H9 (cell line): ENCODE measurements around the gene TRPM2. TPM values are rescaled to one million over a fixed set of nuclear protein-coding genes. Genes with fewer than 3 reads are reported as not detected.

Source experiments
- DNase-seq: peaks from one replicate; pipeline ENCODE4 v3.0.0-alpha.2; 2017
- H2AFZ ChIP-seq: one replicate; pipeline ENCODE4 v1.6.1; 2013; ENCODE audit warnings: mild to moderate bottlenecking, low read length, control low read depth, moderate library complexity
- H2AK5ac ChIP-seq: 2 replicates; pipeline ENCODE4 v1.6.1; 2013; ENCODE audit warnings: low read length, control low read depth, mixed read lengths; ENCODE audit not compliant: insufficient read length
- H2BK120ac ChIP-seq: one replicate; pipeline ENCODE4 v1.6.1; 2013; ENCODE audit warnings: low read depth, mild to moderate bottlenecking, low read length, control low read depth, inconsistent platforms; ENCODE audit not compliant: poor library complexity, severe bottlenecking
- H2BK12ac ChIP-seq: 2 replicates; pipeline ENCODE4 v1.6.1; 2013; ENCODE audit warnings: low read length, control low read depth, mixed read lengths, low read depth; ENCODE audit not compliant: insufficient read length
- H2BK15ac ChIP-seq: 2 replicates; pipeline ENCODE4 v1.6.1; 2013; ENCODE audit warnings: low read depth, low read length, control low read depth
- H2BK20ac ChIP-seq: one replicate; pipeline ENCODE4 v1.6.1; 2013; ENCODE audit warnings: low read depth, mild to moderate bottlenecking, low read length, control low read depth, inconsistent platforms; ENCODE audit not compliant: poor library complexity, severe bottlenecking
- H2BK5ac ChIP-seq: 2 replicates; pipeline ENCODE4 v1.6.1; 2013; ENCODE audit warnings: low read length, control low read depth, mixed read lengths; ENCODE audit not compliant: insufficient read length
- H3K14ac ChIP-seq: 2 replicates; pipeline ENCODE4 v1.6.1; 2013; ENCODE audit warnings: low read length, control low read depth; ENCODE audit not compliant: insufficient read depth
- H3K18ac ChIP-seq: 2 replicates; pipeline ENCODE4 v1.6.1; 2013; ENCODE audit warnings: low read depth, mild to moderate bottlenecking, mixed read lengths, low read length, control low read depth; ENCODE audit not compliant: insufficient read length
- H3K23ac ChIP-seq: 2 replicates; pipeline ENCODE4 v1.6.1; 2013; ENCODE audit warnings: low read length, control low read depth, mixed read lengths, low read depth; ENCODE audit not compliant: insufficient read length
- H3K23me2 ChIP-seq: 2 replicates; pipeline ENCODE4 v1.6.1; 2013; ENCODE audit warnings: low read depth, mild to moderate bottlenecking, mixed read lengths, low read length, control low read depth; ENCODE audit not compliant: insufficient read length, poor library complexity, severe bottlenecking
- H3K27ac ChIP-seq: 2 replicates; pipeline ENCODE4 v1.5.1; 2013; ENCODE audit warnings: low read length, control low read depth, mixed read lengths, low read depth; ENCODE audit not compliant: insufficient read length
- H3K27me3 ChIP-seq: 2 replicates; pipeline ENCODE4 v1.6.1; 2013; ENCODE audit warnings: low read length, control low read depth, inconsistent platforms; ENCODE audit not compliant: insufficient read depth
- H3K4ac ChIP-seq: 2 replicates; pipeline ENCODE4 v1.6.1; 2013; ENCODE audit warnings: low read depth, mild to moderate bottlenecking, control low read depth, inconsistent platforms, low read length, moderate library complexity
- H3K4me1 ChIP-seq: 2 replicates; pipeline ENCODE4 v1.6.1; 2013; ENCODE audit warnings: low read length, control low read depth, inconsistent platforms; ENCODE audit not compliant: insufficient read depth
- H3K4me2 ChIP-seq: 2 replicates; pipeline ENCODE4 v1.6.1; 2013; ENCODE audit warnings: low read length, control low read depth, mixed read lengths; ENCODE audit not compliant: insufficient read length, insufficient read depth
- H3K56ac ChIP-seq: 2 replicates; pipeline ENCODE4 v1.6.1; 2013; ENCODE audit warnings: low read depth, mild to moderate bottlenecking, mixed read lengths, low read length, control low read depth; ENCODE audit not compliant: insufficient read length
- H3K79me1 ChIP-seq: 2 replicates; pipeline ENCODE4 v1.6.1; 2013; ENCODE audit warnings: low read depth, mild to moderate bottlenecking, moderate library complexity, low read length, control low read depth, inconsistent platforms; ENCODE audit not compliant: insufficient read depth, poor library complexity, severe bottlenecking
- H3K79me2 ChIP-seq: 2 replicates; pipeline ENCODE4 v1.6.1; 2013; ENCODE audit warnings: low read length, control low read depth, inconsistent platforms; ENCODE audit not compliant: insufficient read depth
- H3K9ac ChIP-seq: 2 replicates; pipeline ENCODE4 v1.6.1; 2013; ENCODE audit warnings: low read length, control low read depth, mixed read lengths; ENCODE audit not compliant: insufficient read length; ENCODE audit errors: extremely low read depth
- H3K9me3 ChIP-seq: one replicate; pipeline ENCODE4 v1.6.1; 2013; ENCODE audit warnings: low read depth, low read length, inconsistent platforms; ENCODE audit not compliant: control insufficient read depth
- H3T11ph ChIP-seq: one replicate; pipeline ENCODE4 v1.6.1; 2013; ENCODE audit warnings: mild to moderate bottlenecking, low read length, control low read depth, inconsistent platforms
- H4K20me1 ChIP-seq: one replicate; pipeline ENCODE4 v1.6.1; 2013; ENCODE audit not compliant: control insufficient read depth, insufficient read length, insufficient read depth
- H4K5ac ChIP-seq: 2 replicates; pipeline ENCODE4 v1.6.1; 2013; ENCODE audit warnings: low read depth, mild to moderate bottlenecking, mixed read lengths, low read length, control low read depth; ENCODE audit not compliant: insufficient read length
- H4K8ac ChIP-seq: replicated peaks from 2 replicates; pipeline ENCODE4 v1.6.1; 2013; ENCODE audit warnings: low read length, control low read depth, mixed read lengths, low read depth; ENCODE audit not compliant: insufficient read length
- H4K91ac ChIP-seq: 2 replicates; pipeline ENCODE4 v1.6.1; 2013; ENCODE audit warnings: low read depth, mild to moderate bottlenecking, moderate library complexity, mixed read lengths, low read length, control low read depth; ENCODE audit not compliant: insufficient read length
- H3K27ac Mint-ChIP-seq, 3 experiments: 2 replicates in 2 of 3; 3 replicates in 1 of 3; pipeline ENCODE4 v1.8.0; 2020 to 2021; ENCODE audit warnings: mixed read lengths in 3 of 3, mild to moderate bottlenecking in 1 of 3, moderate library complexity in 1 of 3
- H3K27me3 Mint-ChIP-seq: 2 replicates; pipeline ENCODE4 v1.8.0; 2021; ENCODE audit warnings: low read depth, mild to moderate bottlenecking, moderate library complexity, mixed read lengths
- H3K36me3 Mint-ChIP-seq, 3 experiments: 2 replicates in 2 of 3; 3 replicates in 1 of 3; pipeline ENCODE4 v1.8.0; 2020 to 2021; ENCODE audit warnings: low read depth in 3 of 3, mixed read lengths in 3 of 3; ENCODE audit not compliant: insufficient read depth in 1 of 3
- H3K4me1 Mint-ChIP-seq, 2 experiments: 2 replicates each; pipeline ENCODE4 v1.8.0; 2020; ENCODE audit warnings: mixed read lengths in 2 of 2
- H3K4me3 Mint-ChIP-seq, 2 experiments: 2 replicates in 1 of 2; 3 replicates in 1 of 2; pipeline ENCODE4 v1.8.0; 2020 to 2021; ENCODE audit warnings: mild to moderate bottlenecking in 2 of 2, mixed read lengths in 2 of 2, moderate library complexity in 1 of 2
- H3K9me3 Mint-ChIP-seq, 2 experiments: 2 replicates in 1 of 2; 3 replicates in 1 of 2; pipeline ENCODE4 v1.8.0; 2020; ENCODE audit warnings: mild to moderate bottlenecking in 2 of 2, mixed read lengths in 2 of 2, moderate library complexity in 1 of 2
- WGBS: extraction: QIAGEN DNeasy Blood & Tissue Kit; methylation state at CpG from one replicate; pipeline ENCODE4 v1.1.7; 2013; ENCODE audit warnings: missing lambda C conversion rate, low lambda C conversion rate, mixed read lengths; ENCODE audit not compliant: insufficient read length; ENCODE audit errors: extremely low coverage; 5-methylcytosine and 5-hydroxymethylcytosine counted together
- total RNA-seq: library from RNA; stranded (reverse); gene quantifications from 2 replicates; pipeline ENCODE4 v1.2.1, GENCODE V29; 2021
- TF ChIP-seq, protein P1 (sequence below): fragments of 200-600 bp; sonication (generic); conservative IDR thresholded peaks from 3 replicates; pipeline ENCODE4 v1.8.0; 2021; ENCODE audit warnings: antibody characterized with exemption, mild to moderate bottlenecking

Gene TRPM2
- total RNA-seq, 1 experiment from 2014 or later, result 0.68 TPM

- Histone ChIP-seq H3K4me1 (no peaks in the 10 kb centered on the region), H2BK20ac (no peak overlapping the region), H3K23me2 (no peaks in the 10 kb centered on the region), H2AK5ac (no peak overlapping the region), H4K91ac (no peak overlapping the region), H4K20me1 (no peaks in the 10 kb centered on the region), H3K27me3 (no peaks in the 10 kb centered on the region), H2BK15ac (no peak overlapping the region), H4K8ac (no peak overlapping the region), H2AFZ (no peak overlapping the region), H3K79me2 (no peaks in the 10 kb centered on the region), H2BK5ac (no peak overlapping the region), H2BK120ac (no peak overlapping the region), H3K27ac (no peak overlapping the region), H3K9me3 (peaks cover 3% of the 10 kb centered on the region), H3K4ac (no peak overlapping the region), H4K5ac (no peak overlapping the region), H3K4me2 (no peak overlapping the region), H3K18ac (no peak overlapping the region), H3K56ac (no peak overlapping the region), H3K23ac (no peak overlapping the region), H2BK12ac (no peak overlapping the region), H3T11ph (no peak overlapping the region), H3K14ac (no peak overlapping the region; the same call in 1 of the 2 replicates), H3K79me1 (no peaks in the 10 kb centered on the region), H3K9ac (no peak overlapping the region)
- Mint-ChIP-seq H3K36me3 (peaks cover 0 to 5% (median 4%) of the 10 kb centered on the region in 3 experiments; a peak in 4 of 7 replicates), H3K4me3 (no peak overlapping the region), H3K4me1 (peaks cover 0 to 3% of the 10 kb centered on the region in 2 experiments; a peak in 1 of 4 replicates), H3K27ac (no peak overlapping the region), H3K27me3 (no peaks in the 10 kb centered on the region), H3K9me3 (peaks cover 18 to 24% of the 10 kb centered on the region in 2 experiments)
- TF ChIP-seq, protein P1, sequence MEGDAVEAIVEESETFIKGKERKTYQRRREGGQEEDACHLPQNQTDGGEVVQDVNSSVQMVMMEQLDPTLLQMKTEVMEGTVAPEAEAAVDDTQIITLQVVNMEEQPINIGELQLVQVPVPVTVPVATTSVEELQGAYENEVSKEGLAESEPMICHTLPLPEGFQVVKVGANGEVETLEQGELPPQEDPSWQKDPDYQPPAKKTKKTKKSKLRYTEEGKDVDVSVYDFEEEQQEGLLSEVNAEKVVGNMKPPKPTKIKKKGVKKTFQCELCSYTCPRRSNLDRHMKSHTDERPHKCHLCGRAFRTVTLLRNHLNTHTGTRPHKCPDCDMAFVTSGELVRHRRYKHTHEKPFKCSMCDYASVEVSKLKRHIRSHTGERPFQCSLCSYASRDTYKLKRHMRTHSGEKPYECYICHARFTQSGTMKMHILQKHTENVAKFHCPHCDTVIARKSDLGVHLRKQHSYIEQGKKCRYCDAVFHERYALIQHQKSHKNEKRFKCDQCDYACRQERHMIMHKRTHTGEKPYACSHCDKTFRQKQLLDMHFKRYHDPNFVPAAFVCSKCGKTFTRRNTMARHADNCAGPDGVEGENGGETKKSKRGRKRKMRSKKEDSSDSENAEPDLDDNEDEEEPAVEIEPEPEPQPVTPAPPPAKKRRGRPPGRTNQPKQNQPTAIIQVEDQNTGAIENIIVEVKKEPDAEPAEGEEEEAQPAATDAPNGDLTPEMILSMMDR, result no peak
- WGBS, result no CpG with 5 or more reads among the region's 14 CpGs
- DNase-seq, result no peak
Observed at GRCh38 chr21:44420416-44421205, 67.2 kb downstream of the TRPM2 start.
